GM13977 (cell line): ENCODE measurements around the gene ACOXL.
"Not testable (repeated sequence)": the region's sequence is repeated elsewhere in the genome, so short reads cannot be mapped to it uniquely, and the experiment has no call there.

Experiments
- DNase-seq: peaks from one replicate; pipeline ENCODE4 v3.0.0; 2012; ENCODE audit warnings: low spot score
- CTCF ChIP-seq: IDR thresholded peaks from 2 replicates; pipeline ENCODE4 v1.5.1; 2012; ENCODE audit warnings: mild to moderate bottlenecking, control low read depth; ENCODE audit not compliant: insufficient read depth; ENCODE audit errors: extremely low read depth, missing control alignments
- in situ Hi-C: fragments of 300-500 bp; cut with MboI; formaldehyde crosslinking; loops from one replicate; pipeline ENCODE4 v1.12.0; 2022; ENCODE audit warnings: low sequenced_read_pairs, low pct_unique_long_range_greater_than_20kb, mixed read lengths, inconsistent platforms; ENCODE audit not compliant: unreplicated experiment

ACOXL gene

GRCh38 chr2:110853948-110854347 lies 121.6 kb downstream of the ACOXL start:
- TF ChIP-seq CTCF: no peak
- DNase-seq: no peak
- in situ Hi-C loops: no loop called here

- TF ChIP-seq CTCF: peak; percentile 46
- no peak for DNase-seq
- in situ Hi-C loops: no loop called here
Measured at GRCh38 chr2:110854355-110855081, 122.1 kb downstream of the ACOXL start.

DNA sequence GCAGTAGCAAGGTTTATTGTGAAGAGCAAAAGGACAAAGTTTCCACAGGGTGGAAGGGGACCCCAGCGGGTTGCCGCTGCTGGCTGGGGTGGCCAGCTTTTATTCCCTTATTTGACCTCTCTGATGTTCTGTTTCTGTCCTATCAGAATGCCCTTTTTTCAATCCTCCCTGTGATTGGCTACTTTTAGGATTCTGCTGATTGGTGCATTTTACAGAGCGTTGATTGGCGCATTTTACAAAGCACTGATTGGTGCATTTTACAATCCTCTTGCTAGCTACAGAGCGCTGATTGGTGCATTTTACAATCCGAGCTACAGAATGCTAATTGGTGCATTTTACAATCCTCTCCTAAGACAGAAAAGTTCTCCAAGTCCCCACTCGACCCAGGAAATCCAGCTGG lies 123.5 kb downstream of the ACOXL start:
- in situ Hi-C loops, DNase-seq: not testable (repeated sequence)

DNA sequence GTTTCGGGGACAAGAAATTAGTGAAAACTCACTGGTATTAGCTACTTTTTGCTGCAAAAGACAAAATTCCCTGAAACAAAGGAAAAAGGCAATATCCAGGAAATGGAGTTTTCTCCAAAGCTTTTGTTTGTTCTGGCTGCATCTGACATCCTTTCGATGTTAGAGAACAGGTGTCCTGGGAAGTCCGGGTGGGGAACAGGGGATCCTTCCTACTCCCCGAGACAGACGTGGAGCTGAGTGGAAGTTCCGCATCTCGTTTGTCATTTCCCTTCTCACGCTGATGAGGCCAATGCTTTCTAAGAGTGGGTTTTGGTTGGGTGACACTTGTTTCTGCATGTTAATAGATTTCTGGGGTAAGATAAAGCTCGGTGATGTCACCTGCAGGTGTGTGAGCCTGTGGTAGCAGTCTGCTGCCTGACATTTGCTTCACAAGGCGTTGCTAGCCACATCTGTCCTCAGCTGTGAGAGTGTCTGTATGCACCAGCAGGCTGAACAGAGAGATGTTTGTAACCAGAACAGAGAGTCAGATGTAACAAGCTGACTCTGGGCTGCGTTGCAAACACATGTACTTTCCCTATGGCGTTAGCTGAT lies 125.9 kb downstream of the ACOXL start:
- peak; percentile 82 for DNase-seq
- TF ChIP-seq CTCF: no peak
- in situ Hi-C loops: no loop called here

DNA sequence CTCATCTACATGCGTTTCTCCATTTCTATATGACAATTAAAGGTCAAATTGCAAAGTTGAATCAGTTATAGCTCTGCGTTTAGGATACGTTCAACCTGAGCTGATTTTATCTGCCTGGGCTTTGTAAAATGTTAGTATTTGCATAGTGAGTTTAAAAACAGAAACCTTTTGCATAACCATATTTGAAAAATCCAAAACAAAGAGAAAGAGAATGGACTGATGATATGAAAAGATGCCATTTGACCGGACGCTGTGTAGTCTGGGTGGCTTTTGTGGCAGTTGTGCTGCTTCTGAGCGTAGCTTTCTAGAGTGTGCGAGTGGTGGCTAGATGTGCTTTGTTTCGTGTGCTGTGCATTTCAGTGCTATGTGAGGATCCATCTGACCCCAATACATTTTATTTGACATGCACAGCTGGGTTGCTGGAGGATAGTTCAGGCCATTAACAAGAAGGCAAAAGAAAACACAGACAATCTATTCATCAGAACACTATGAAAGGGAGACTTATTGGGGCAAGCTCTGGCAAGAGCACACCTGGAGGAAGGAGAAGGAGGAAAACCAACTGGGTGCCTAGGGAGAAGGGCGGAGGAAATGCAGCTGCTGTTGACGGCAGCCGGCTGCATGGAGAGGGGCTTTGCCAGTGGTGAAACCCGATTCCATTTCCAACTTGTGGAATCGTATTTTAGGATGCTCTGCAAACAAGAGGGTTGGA lies 126.8 kb downstream of the ACOXL start:
- TF ChIP-seq CTCF: no peak
- DNase-seq: no peak

DNA sequence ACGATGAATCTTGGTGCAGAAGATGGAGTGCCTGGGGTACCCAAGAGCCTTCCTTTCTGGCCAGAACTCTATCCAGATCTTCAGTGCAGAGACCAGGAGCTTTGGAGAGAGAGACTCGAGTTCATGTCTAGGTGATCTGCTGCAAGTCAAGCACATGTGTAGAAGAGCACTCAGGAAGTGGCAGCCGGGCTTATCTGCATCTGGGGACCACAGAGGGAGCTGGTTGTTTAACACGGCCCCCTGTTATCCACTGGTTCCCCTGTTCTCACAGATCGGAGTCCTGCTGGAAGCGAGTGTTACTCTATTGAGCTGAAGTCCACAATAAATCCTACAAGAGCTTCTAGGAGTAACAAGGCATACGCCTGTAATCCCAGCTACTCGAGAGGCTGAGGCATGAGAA lies 128.3 kb downstream of the ACOXL start:
- TF ChIP-seq CTCF: no peak
- no peak for DNase-seq
- in situ Hi-C loops: no loop called here

More for the DNA sequence above, 126.8 kb downstream of the ACOXL start:
- in situ Hi-C loops: no loop called here
